ENCODE results near the gene CNN1. TPM values are rescaled to one million over a fixed set of nuclear protein-coding genes. Genes with fewer than 3 reads are reported as not detected.

CNN1 gene
- total and polyA plus RNA-seq, 2 of the 8 experiments (the other 6 are each of a cell fraction or from before 2014, with no cell fraction given) = 29.8 to 50.8 TPM

DNA sequence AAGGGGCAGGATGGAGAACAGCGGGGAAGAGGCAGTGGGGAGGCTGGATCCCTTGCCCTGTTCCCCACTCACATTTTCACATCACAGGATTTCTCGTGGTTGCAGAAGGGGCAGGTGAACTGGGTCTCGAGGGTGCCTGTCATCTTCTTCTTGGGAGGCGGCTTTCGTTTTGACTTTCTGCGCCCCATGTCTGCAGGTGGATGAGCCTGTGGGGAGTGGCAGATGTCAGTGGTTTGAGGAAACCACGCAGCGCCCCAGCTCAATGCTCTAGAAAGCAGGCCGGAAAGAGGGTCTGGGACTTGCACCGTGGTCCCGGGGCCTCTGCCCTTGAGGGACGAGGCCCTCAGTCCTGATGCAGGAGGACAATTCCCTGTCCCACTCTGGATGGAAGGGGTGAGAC, 15.5 kb downstream of the CNN1 start:
- POLR2A ChIA-PET (ENCODE audit: partially characterized antibody) = interaction anchor here (0.6 kb wide), 1 partner anchor 1300 kb away, joined by 3 read pairs; no protein-coding TSS in a partner anchor
- H2BK20ac ChIP-seq (ENCODE audit: low read length) = no peak overlapping the region
- H3K14ac ChIP-seq (ENCODE audit: insufficient read length) = no peak overlapping the region
- H3K9me3 ChIP-seq (ENCODE audit: insufficient read depth in 2 of 2, low read depth in 1 of 2, low read length in 1 of 2) = no peaks in the 10 kb centered on the region
- 93% methylated on average over 12 of the region's 12 CpGs; no CpG with 5 or more reads in 1 of the 2 experiments for WGBS, 2 experiments (ENCODE audit: extremely low coverage in 1 of 2, insufficient coverage in 1 of 2, insufficient read length in 1 of 2, insufficient replicate concordance in 2 of 2, low coverage in 1 of 2, low lambda C conversion rate in 2 of 2, missing lambda C conversion rate in 1 of 2)
- peaks cover 4 to 33% of the 10 kb centered on the region in 2 experiments; a peak in 3 of 4 replicates for H3K79me2 ChIP-seq (ENCODE audit: control insufficient read depth in 1 of 2, insufficient read depth in 2 of 2, low read length in 2 of 2)
- H3K18ac ChIP-seq (ENCODE audit: extremely low read depth, low read length) = no peak overlapping the region
- no peak overlapping the region for H3K56ac ChIP-seq (replicated peaks; ENCODE audit: insufficient read length, low read depth, low read length)
- FAIRE-seq (no peak), DNase-seq (ENCODE audit: low read depth in 1 of 2, low spot score in 2 of 2) (no peak)
- H3K23ac ChIP-seq (ENCODE audit: insufficient read length) = no peak overlapping the region
- no peak overlapping the region for H2BK5ac ChIP-seq (ENCODE audit: low read depth, low read length)
- no peak overlapping the region for H2BK120ac ChIP-seq (replicated peaks; ENCODE audit: low read depth, low read length)
- no peak overlapping the region for H3K4ac ChIP-seq (replicated peaks; ENCODE audit: insufficient read length, low read depth, low read length)
- no peak overlapping the region for H3K4me2 ChIP-seq (ENCODE audit: insufficient read depth in 1 of 2, low read depth in 2 of 2, low read length in 2 of 2)
- no peak overlapping the region for H2AFZ ChIP-seq (ENCODE audit: low read length)
- no peak overlapping the region for H4K91ac ChIP-seq (replicated peaks; ENCODE audit: insufficient read length, low read length)
- no peak overlapping the region for H2BK12ac ChIP-seq (ENCODE audit: low read depth, low read length)
- H2AK5ac ChIP-seq (ENCODE audit: low read depth, low read length) = no peak overlapping the region
- H4K20me1 ChIP-seq (replicated peaks in 1 of 2; ENCODE audit: control insufficient read depth in 1 of 2, insufficient read depth in 2 of 2, low read length in 2 of 2) = peaks cover 2 to 26% of the 10 kb centered on the region in 2 experiments
- CTCF ChIA-PET (ENCODE audit: partially characterized antibody) = interaction anchor here (0.8 to 1.4 kb wide), 2 partner anchors 18 to 208 kb away, joined by 4 to 8 read pairs; partner anchors contain the start of gene TMEM205
- no peaks in the 10 kb centered on the region for H3K27me3 ChIP-seq (replicated peaks in 1 of 4; ENCODE audit: control insufficient read depth in 3 of 4, extremely low read depth in 1 of 4, insufficient read depth in 3 of 4, low read length in 3 of 4)
- H3K23me2 ChIP-seq (ENCODE audit: low read depth, low read length) = peaks cover 7% of the 10 kb centered on the region; the same call in 1 of the 2 replicates
- TF ChIP-seq POU5F1 (IDR thresholded peaks at IDR 0.05; ENCODE audit: low read depth, low read length) = no peak
- no peak overlapping the region for H3K4me3 ChIP-seq (ENCODE audit: extremely low read depth in 1 of 4, insufficient read depth in 2 of 4, low read depth in 3 of 4, low read length in 4 of 4)
- H3K79me1 ChIP-seq (ENCODE audit: low read depth, low read length) = peaks cover 14% of the 10 kb centered on the region
- no peak overlapping the region for H3K9ac ChIP-seq (replicated peaks in 1 of 4; ENCODE audit: extremely low read depth in 1 of 4, low read depth in 3 of 4, low read length in 3 of 4)
- peaks cover 0 to 21% (median 14%) of the 10 kb centered on the region in 4 experiments; a peak in 5 of 8 replicates for H3K36me3 ChIP-seq (ENCODE audit: control insufficient read depth in 2 of 4, insufficient read depth in 4 of 4, low read length in 3 of 4)
- H2BK15ac ChIP-seq (ENCODE audit: low read length) = no peak overlapping the region
- no peak overlapping the region for H4K5ac ChIP-seq (ENCODE audit: insufficient read length, low read depth, low read length)
- no peak overlapping the region for H3K27ac ChIP-seq (ENCODE audit: low read depth, low read length)
- H4K8ac ChIP-seq (ENCODE audit: extremely low read depth, insufficient read depth, low read length) = no peak overlapping the region
- peaks cover 0 to 8% (median 0%) of the 10 kb centered on the region in 4 experiments; a peak in 3 of 7 replicates for H3K4me1 ChIP-seq (replicated peaks in 1 of 4; ENCODE audit: control insufficient read depth in 3 of 4, insufficient read depth in 4 of 4, low read length in 3 of 4)
